Esophagus (tissue), 2 donors: Measurements from ENCODE around the gene PBOV1. TPM values are rescaled to one million over a fixed set of nuclear protein-coding genes. Genes with fewer than 3 reads are reported as not detected.

Experiments
- H3K27ac ChIP-seq, 2 donors: one replicate each; pipeline ENCODE4 v1.5.1; 2013; ENCODE audit warnings: low read depth in 2 of 2, mild to moderate bottlenecking in 2 of 2, inconsistent platforms in 1 of 2, low read length in 1 of 2, moderate library complexity in 1 of 2
- H3K27me3 ChIP-seq, 2 donors: one replicate each; pipeline ENCODE4 v1.6.1; 2013; ENCODE audit warnings: low read length in 2 of 2, control low read depth in 1 of 2, mild to moderate bottlenecking in 1 of 2; ENCODE audit not compliant: insufficient read depth in 2 of 2, control insufficient read depth in 1 of 2
- H3K36me3 ChIP-seq, 2 donors: one replicate each; pipeline ENCODE4 v1.6.1; 2013; ENCODE audit warnings: low read length in 1 of 2; ENCODE audit not compliant: control insufficient read depth in 2 of 2, insufficient read depth in 2 of 2
- H3K4me1 ChIP-seq, 2 donors: one replicate each; pipeline ENCODE4 v1.6.1; 2013; ENCODE audit warnings: low read length in 1 of 2; ENCODE audit not compliant: control insufficient read depth in 2 of 2, insufficient read depth in 2 of 2
- H3K4me3 ChIP-seq, 2 donors: one replicate each; pipeline ENCODE4 v1.5.1; 2013; ENCODE audit warnings: low read length in 2 of 2, mild to moderate bottlenecking in 2 of 2, low read depth in 1 of 2, moderate library complexity in 1 of 2
- H3K9me3 ChIP-seq, 2 donors: one replicate each; pipeline ENCODE4 v1.6.1; 2013; ENCODE audit warnings: mild to moderate bottlenecking in 2 of 2, low read depth in 1 of 2, low read length in 1 of 2, moderate library complexity in 1 of 2; ENCODE audit not compliant: control insufficient read depth in 2 of 2, insufficient read depth in 1 of 2
- WGBS, 2 donors: extraction: QIAGEN DNeasy Blood & Tissue Kit; methylation state at CpG; one replicate each; pipeline ENCODE4 v1.1.7; 2013; 5-methylcytosine and 5-hydroxymethylcytosine counted together
- polyA plus RNA-seq, 2 donors: library from polyadenylated mRNA; stranded (reverse); fragments of 200-250 nt; gene quantifications; one replicate each; pipeline ENCODE4 v1.2.3, GENCODE V29; 2013
- donor health status: healthy with polysubstance abuse.
- donor health status: Bipolar disorder and iron deficiency.

PBOV1 gene
- polyA plus RNA-seq: not detected

DNA sequence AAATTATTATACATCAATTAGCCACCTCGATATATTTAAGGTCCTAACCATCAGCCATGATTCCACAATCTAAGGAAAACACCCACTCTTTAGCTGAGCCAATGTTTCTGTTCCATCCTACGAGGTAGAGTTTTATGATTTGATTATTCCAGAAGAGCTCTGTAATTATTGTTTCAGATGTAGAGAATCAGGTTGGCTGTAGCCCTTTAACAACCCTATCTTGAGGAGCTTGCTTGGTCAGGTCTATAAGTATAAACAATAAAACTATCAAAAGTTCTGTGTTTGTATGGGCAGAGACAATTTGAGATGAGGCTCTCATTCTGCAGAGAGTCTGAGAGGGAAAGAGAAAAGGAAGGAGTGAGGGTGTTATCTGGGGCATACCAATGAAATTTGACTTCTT lies at the start of gene PBOV1:
TSS of gene PBOV1 (minus strand) at position 43 of the 400 bp plus-strand sequence. CDS start 96 bp downstream, outside the sequence.
- no peaks in the 10 kb centered on the region for H3K9me3 ChIP-seq
- no peaks in the 10 kb centered on the region for H3K36me3 ChIP-seq
- H3K4me3 ChIP-seq: no peak within 1 kb of the TSS
- H3K4me1 ChIP-seq: no peaks in the 10 kb centered on the region
- H3K27me3 ChIP-seq: no peaks in the 10 kb centered on the region
- H3K27ac ChIP-seq: no peak within 1 kb of the TSS
- 81% methylated on average over 2 of the region's 2 CpGs for WGBS, 2 donors

DNA sequence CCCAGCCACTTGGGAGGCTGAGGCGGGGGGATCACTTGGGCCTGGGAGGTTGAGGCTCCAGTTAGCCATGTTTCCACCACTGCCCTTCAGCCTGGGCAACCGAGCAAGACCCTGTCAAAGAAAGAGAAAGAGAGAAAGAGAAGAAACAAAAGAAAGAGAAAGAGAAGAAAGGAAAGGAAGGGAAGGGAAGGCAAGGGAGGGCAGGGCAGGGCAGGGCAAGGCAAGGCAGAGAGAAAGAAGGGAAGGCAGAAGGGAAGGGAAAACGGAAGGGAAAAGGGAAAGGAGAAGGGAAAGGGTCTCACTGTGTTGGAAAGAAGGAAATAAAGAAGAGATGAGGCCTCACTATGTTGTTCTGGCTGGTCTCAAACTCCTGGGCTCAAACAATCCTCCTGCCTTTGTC lies 47.8 kb upstream of the PBOV1 start:
- H3K4me3 ChIP-seq: no peak overlapping the region
- no peak overlapping the region for H3K27ac ChIP-seq
- no peaks in the 10 kb centered on the region for H3K36me3 ChIP-seq
- WGBS, 2 donors: 85 to 96% methylated on average over 3 of the region's 3 CpGs
- no peaks in the 10 kb centered on the region for H3K9me3 ChIP-seq
- H3K4me1 ChIP-seq: no peaks in the 10 kb centered on the region
- H3K27me3 ChIP-seq: no peaks in the 10 kb centered on the region

DNA sequence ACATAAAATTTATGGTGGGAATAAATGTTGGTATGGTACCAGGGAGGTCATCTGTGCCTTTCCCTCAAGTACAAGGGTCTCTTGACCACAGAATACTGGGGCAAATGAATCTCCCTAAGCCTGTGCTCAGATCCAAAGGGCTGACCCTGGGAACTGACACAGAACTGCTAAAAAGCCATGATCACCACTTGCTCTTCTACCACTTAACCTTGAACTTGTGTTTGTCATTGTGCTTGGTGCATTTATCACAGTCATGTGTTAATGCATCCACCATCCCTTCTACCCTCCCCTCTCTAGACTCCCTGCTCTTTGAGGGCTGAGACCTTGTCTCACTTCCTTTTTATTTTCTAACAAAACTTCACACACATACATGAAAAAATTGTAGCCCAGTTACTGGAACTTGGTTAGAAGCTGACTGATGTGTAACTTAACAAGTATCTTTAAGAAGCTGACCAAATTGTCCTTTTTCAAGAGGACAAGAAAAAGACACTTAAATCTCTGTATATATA lies 46.1 kb upstream of the PBOV1 start:
- Histone ChIP-seq H3K9me3 (no peaks in the 10 kb centered on the region), H3K27ac (no peak overlapping the region), H3K36me3 (no peaks in the 10 kb centered on the region), H3K4me3 (no peak overlapping the region), H3K4me1 (no peaks in the 10 kb centered on the region), H3K27me3 (no peaks in the 10 kb centered on the region)

DNA sequence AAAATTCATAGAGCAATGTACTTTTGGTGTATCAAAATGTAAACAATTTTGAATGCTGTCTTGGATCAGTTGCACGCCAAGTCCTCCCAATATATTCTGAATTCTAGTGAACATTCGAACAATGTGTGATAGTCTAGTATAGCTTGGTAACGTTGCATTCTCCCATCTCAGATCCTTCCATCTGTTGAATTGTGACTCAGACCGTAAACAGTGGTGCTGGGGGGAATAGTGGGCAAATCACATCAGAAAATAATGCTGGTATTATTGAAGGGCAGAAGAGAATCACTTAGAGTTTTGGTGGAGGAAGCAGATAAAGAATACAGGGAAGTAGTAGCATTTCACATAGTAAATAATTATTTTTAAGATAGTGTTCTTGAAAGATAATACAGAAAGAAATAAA lies 45.7 kb upstream of the PBOV1 start:
- 82 to 86% methylated on average over 4 of the region's 4 CpGs for WGBS, 2 donors
- H3K4me1 ChIP-seq: no peaks in the 10 kb centered on the region
- no peaks in the 10 kb centered on the region for H3K27me3 ChIP-seq
- H3K27ac ChIP-seq: no peak overlapping the region
- H3K4me3 ChIP-seq: no peak overlapping the region
- no peaks in the 10 kb centered on the region for H3K36me3 ChIP-seq
- no peaks in the 10 kb centered on the region for H3K9me3 ChIP-seq

DNA sequence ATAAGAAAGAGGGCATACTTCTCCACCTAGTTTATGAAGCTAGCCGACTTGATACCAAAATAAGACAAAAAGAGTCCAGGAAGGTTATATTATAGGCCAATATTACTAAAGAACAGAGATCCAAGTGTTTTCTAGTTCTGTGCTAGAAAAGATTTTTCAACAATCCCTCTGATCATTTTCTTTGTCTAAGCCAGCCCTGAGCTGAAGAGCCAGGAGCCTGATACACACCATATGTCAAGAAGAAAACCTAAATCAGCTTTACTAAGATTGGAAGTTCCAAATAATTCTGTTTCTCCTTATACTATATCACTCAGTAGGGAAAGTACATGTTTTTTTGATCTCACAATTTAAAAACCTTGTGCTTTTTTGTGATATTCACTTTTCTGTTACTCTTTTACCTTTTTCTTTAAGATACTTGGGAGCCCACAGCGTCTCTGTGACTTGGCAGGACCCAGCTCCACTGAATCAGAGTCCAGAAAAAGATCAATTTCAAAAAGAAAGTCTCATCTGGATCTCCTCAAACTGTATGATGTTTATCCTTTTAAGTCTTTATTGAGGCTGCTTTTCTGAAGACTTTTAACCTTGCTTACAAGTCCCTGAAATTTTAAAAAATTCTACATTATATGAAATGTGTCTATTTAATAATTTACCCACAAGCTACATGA lies 43.0 kb upstream of the PBOV1 start:
- no peaks in the 10 kb centered on the region for H3K36me3 ChIP-seq
- H3K9me3 ChIP-seq: no peaks in the 10 kb centered on the region
- no peaks in the 10 kb centered on the region for H3K27me3 ChIP-seq
- no peak overlapping the region for H3K27ac ChIP-seq
- 69 to 72% methylated on average over 2 of the region's 2 CpGs for WGBS, 2 donors
- H3K4me1 ChIP-seq: no peaks in the 10 kb centered on the region
- H3K4me3 ChIP-seq: no peak overlapping the region

DNA sequence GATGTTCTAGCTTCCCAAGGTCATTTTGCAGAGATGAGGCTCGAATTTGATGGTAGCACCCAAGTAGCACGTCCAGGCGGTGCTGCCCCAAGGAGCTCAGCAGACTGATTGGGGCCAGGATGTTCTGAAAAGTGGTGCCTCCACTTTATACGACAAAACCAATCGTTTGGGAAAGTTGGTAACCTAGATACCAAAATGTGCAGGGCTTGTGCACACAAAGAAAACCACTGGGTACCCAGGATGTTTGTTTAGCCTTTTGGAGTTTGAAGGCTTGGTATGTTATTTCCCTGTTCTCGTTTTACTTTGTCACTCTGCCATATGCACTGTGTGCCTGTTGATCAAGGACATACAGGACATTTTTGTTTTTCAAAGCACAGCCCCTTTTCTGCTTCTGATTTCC lies 40.7 kb upstream of the PBOV1 start:
- H3K27ac ChIP-seq: no peak overlapping the region
- WGBS, 2 donors: 69 to 72% methylated on average over 6 of the region's 6 CpGs

DNA sequence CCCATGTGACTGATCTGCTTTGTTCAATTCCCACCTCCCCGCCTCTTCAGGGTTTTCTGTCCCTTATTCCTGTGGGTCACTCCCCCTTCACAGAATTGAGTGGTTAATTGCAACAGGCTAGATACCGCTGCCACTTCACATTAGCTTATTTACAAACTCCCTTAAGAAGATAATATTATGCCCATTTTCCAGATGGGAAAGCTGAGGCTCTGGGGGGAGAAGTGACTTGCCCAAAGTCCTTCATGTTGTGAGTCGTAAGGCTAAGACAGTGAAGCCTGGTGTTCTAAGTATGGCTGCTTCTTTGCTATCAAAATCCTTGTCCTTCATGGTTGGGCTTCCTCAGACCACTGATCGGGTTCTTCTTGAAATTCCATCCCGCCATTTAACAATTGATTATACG lies 39.9 kb upstream of the PBOV1 start:
- no peaks in the 10 kb centered on the region for H3K36me3 ChIP-seq
- no peak overlapping the region for H3K27ac ChIP-seq
- H3K27me3 ChIP-seq: no peaks in the 10 kb centered on the region
- no peaks in the 10 kb centered on the region for H3K4me1 ChIP-seq
- no peak overlapping the region for H3K4me3 ChIP-seq
- WGBS, 2 donors: 93 to 95% methylated on average over 6 of the region's 6 CpGs
- no peaks in the 10 kb centered on the region for H3K9me3 ChIP-seq

More for the DNA sequence above, 40.7 kb upstream of the PBOV1 start:
- H3K36me3 ChIP-seq: no peaks in the 10 kb centered on the region
- no peaks in the 10 kb centered on the region for H3K4me1 ChIP-seq
- no peak overlapping the region for H3K4me3 ChIP-seq
- no peaks in the 10 kb centered on the region for H3K9me3 ChIP-seq
- H3K27me3 ChIP-seq: no peaks in the 10 kb centered on the region

DNA sequence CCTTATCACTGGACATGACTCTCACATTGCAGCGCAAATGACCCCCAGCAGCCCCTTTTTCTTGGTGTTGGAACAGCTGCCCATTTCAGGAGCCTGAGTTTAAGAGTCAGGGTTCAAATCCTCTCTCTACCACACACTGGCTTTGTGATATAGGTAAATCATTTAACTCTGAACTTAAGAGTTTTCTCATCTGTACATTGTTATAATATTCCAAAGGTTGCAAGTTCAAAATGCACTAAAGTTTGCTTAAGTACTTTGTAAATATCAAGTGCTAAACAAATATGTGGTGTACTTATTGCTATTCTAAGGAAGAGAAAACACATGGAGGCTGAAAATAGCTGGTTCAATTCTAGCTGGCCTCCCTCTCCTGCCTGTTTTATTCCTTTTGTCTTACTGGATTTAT lies 39.3 kb upstream of the PBOV1 start:
- Histone ChIP-seq H3K36me3 (no peaks in the 10 kb centered on the region), H3K4me3 (no peak overlapping the region), H3K4me1 (no peaks in the 10 kb centered on the region), H3K27ac (no peak overlapping the region), H3K9me3 (no peaks in the 10 kb centered on the region), H3K27me3 (no peaks in the 10 kb centered on the region)
- 83 to 95% methylated on average over 1 of the region's 1 CpG for WGBS, 2 donors

DNA sequence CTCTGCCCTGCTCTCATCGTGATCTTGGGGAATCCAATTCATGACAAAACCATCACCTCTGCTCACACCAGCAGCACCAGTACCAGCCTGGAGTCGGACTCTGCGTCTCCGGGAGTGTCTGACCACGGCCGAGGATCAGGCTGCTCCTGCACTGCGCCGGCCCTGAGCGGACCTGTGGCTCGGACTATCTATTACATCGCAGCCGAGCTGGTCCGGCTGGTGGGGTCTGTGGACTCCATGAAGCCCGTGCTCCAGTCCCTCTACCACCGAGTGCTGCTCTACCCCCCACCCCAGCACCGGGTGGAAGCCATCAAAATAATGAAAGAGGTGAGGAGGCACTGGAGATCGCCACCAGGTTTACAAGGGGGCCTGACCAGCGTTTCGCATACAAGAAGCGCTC lies 37.2 kb upstream of the PBOV1 start:
- Histone ChIP-seq H3K27ac (no peak overlapping the region), H3K4me1 (peaks cover 0 to 2% of the 10 kb centered on the region in 2 donors), H3K9me3 (no peaks in the 10 kb centered on the region), H3K4me3 (no peak overlapping the region), H3K27me3 (no peaks in the 10 kb centered on the region), H3K36me3 (no peaks in the 10 kb centered on the region)
- WGBS, 2 donors: 92 to 93% methylated on average over 20 of the region's 20 CpGs

DNA sequence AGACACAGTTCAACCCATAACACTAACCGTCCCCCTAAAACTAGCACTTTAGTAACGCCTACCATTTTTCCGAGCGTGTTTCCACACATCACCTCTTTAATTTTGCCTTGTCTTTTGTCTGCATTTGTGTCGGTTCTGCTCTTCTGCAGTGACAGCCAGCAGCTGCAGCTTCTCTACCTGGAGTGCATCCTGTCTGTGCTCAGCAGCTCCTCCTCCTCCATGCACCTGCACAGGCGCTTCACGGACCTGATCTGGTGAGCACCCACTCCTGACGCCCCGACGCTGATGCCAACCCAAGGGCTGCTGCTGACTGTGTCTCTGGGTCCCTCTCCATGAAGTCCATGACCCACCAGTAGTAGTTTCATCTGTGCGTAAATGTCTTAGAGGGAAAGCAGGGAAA lies 35.4 kb upstream of the PBOV1 start:
- H3K36me3 ChIP-seq: no peaks in the 10 kb centered on the region
- 91 to 95% methylated on average over 11 of the region's 11 CpGs for WGBS, 2 donors

More for the DNA sequence above, 35.4 kb upstream of the PBOV1 start:
- no peak overlapping the region for H3K27ac ChIP-seq
- H3K4me3 ChIP-seq: no peak overlapping the region
- no peaks in the 10 kb centered on the region for H3K9me3 ChIP-seq
- peaks cover 0 to 2% of the 10 kb centered on the region in 2 donors for H3K4me1 ChIP-seq
- no peaks in the 10 kb centered on the region for H3K27me3 ChIP-seq
